Natural killer cell treated with Interleukin-12 subunit alpha and Interleukin-12 subunit beta and Interleukin-15 and Interleukin-18, amount 100 ng/mL, for 72 hours (primary cell): ENCODE results near the gene KCNB1. TPM values are rescaled to one million over a fixed set of nuclear protein-coding genes. Genes with fewer than 3 reads are reported as not detected.

ENCODE experiments used
- ATAC-seq, 2 donors: fragments of 150-1000 bp; cut with Tn5 transposase in 1 of 2; sonication (Bioruptor Pico), chemical (Tn5 transposase) in 1 of 2; 2 replicates each; pipeline ENCODE4 v1.10.0; 2021
- DNase-seq: peaks from one replicate; pipeline ENCODE4 v3.0.0; 2022; ENCODE audit warnings: low spot score
- H3K27ac Mint-ChIP-seq, 2 donors: 1 replicate in 1 of 2; 2 replicates in 1 of 2; pipeline ENCODE4 v1.8.0; 2022; ENCODE audit warnings: mixed read lengths in 2 of 2, mild to moderate bottlenecking in 1 of 2, moderate library complexity in 1 of 2
- H3K27me3 Mint-ChIP-seq, 2 donors: 1 replicate in 1 of 2; 2 replicates in 1 of 2; pipeline ENCODE4 v1.8.0; 2022; ENCODE audit warnings: mixed read lengths in 2 of 2
- H3K36me3 Mint-ChIP-seq: one replicate; pipeline ENCODE4 v1.8.0; 2022; ENCODE audit warnings: mixed read lengths
- H3K4me1 Mint-ChIP-seq, 2 donors: 1 replicate in 1 of 2; 2 replicates in 1 of 2; pipeline ENCODE4 v1.8.0; 2022; ENCODE audit warnings: low read depth in 2 of 2, mixed read lengths in 2 of 2, mild to moderate bottlenecking in 1 of 2
- H3K4me3 Mint-ChIP-seq: one replicate; pipeline ENCODE4 v1.8.0; 2022; ENCODE audit warnings: mixed read lengths
- H3K9me3 Mint-ChIP-seq: 2 replicates; pipeline ENCODE4 v1.8.0; 2022; ENCODE audit warnings: mixed read lengths
- total RNA-seq, 2 donors: library from RNA; stranded (reverse); gene quantifications; one replicate each; pipeline ENCODE4 v1.2.3, GENCODE V29; 2022

Gene KCNB1
- total RNA-seq, 2 donors from 2014 or later = not detected

- Mint-ChIP-seq H3K4me1 (no peaks in the 10 kb centered on the region), H3K4me3 (no peak overlapping the region), H3K27ac (no peak overlapping the region), H3K9me3 (no peaks in the 10 kb centered on the region), H3K27me3 (peaks cover 22 to 38% of the 10 kb centered on the region in 2 donors), H3K36me3 (no peaks in the 10 kb centered on the region)
- ATAC-seq (no peak), DNase-seq (no peak)
These were observed 30.4 kb downstream of the KCNB1 start for GRCh38 chr20:49452011-49452482.

GRCh38 chr20:49450281-49450721 lies 32.2 kb downstream of the KCNB1 start:
- H3K36me3 Mint-ChIP-seq = no peaks in the 10 kb centered on the region
- DNase-seq (no peak), ATAC-seq (no peak)
- H3K27me3 Mint-ChIP-seq = peaks cover 23 to 40% of the 10 kb centered on the region in 2 donors
- no peaks in the 10 kb centered on the region for H3K4me1 Mint-ChIP-seq
- H3K9me3 Mint-ChIP-seq = no peaks in the 10 kb centered on the region
- no peak overlapping the region for H3K4me3 Mint-ChIP-seq
- H3K27ac Mint-ChIP-seq = no peak overlapping the region

DNA sequence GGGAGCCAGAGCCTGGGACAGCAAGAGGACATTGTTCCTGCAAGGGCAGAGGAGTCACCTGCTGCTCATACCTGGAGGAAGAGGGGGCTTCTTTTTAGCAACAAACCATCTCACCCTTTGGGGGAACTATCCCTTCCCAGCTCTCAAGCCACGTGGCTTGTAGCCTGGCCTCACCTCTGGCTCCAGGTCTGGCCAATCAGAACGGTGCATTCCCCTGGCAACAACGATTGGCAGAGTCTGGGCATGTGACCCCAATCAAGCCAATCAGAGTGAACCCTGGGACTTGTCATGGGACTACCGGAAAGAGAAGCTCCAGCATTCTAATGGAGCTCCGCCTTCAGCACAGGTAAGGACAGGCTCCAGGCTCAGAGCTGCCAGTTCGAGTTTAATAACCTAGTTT lies 33.6 kb downstream of the KCNB1 start:
- Mint-ChIP-seq H3K36me3 (no peaks in the 10 kb centered on the region), H3K4me3 (no peak overlapping the region), H3K27me3 (peaks cover 27 to 39% of the 10 kb centered on the region in 2 donors), H3K27ac (no peak overlapping the region), H3K9me3 (no peaks in the 10 kb centered on the region), H3K4me1 (no peaks in the 10 kb centered on the region)
- DNase-seq (no peak), ATAC-seq (no peak)

GRCh38 chr20:49447946-49448809 lies 34.3 kb downstream of the KCNB1 start:
- H3K4me3 Mint-ChIP-seq = no peak overlapping the region
- no peaks in the 10 kb centered on the region for H3K9me3 Mint-ChIP-seq
- no peak for DNase-seq
- no peaks in the 10 kb centered on the region for H3K36me3 Mint-ChIP-seq
- ATAC-seq = no peak
- H3K4me1 Mint-ChIP-seq = no peaks in the 10 kb centered on the region
- H3K27me3 Mint-ChIP-seq = peaks cover 27 to 39% of the 10 kb centered on the region in 2 donors
- no peak overlapping the region for H3K27ac Mint-ChIP-seq

DNA sequence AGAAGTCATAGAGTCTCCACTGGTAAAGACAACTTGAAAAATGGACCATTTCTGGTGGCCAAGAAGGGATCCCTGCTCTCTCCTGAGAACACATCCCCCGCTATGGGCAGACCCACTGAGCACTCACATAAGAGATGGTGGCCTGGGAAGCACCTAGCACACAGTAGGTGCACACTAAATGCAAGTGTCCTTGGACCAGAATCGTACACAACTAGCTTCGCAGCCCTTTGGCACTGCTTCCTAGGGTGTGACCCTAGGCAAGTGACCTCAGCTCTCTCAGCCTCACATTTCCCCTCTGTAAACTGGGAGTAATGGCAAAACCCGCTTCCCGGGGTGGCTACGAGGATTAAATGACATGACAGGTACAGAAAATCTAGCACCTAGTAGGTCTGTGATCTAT lies 35.1 kb downstream of the KCNB1 start:
- no peak for ATAC-seq

DNA sequence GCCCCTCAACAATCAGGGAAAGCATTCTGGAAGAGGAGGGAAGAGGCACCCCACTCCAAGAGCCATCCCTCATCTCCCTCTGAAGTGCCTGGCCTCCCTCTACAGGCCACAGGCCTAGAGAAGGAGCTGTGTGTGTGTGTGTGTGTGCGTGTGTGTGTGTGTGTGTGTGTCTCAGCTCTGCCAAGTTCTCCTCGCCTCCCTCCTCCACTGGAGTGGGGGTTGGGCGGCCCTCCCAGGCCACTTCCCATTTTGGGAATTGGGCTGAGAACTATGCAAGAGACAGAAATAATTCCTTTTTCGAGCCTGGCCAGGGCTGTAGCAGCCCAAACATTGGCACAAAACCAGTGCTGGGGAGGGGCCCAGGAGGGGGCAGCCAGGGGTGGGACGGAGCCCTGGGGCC lies 35.7 kb downstream of the KCNB1 start:
- Mint-ChIP-seq H3K4me3 (no peak overlapping the region), H3K27me3 (peaks cover 27 to 39% of the 10 kb centered on the region in 2 donors), H3K4me1 (no peaks in the 10 kb centered on the region), H3K36me3 (no peaks in the 10 kb centered on the region), H3K9me3 (no peaks in the 10 kb centered on the region), H3K27ac (no peak overlapping the region)
- DNase-seq (no peak), ATAC-seq (peak in 1 of 2 donors; percentile 13)

More for the DNA sequence above, 35.1 kb downstream of the KCNB1 start:
- Mint-ChIP-seq H3K4me1 (no peaks in the 10 kb centered on the region), H3K27ac (no peak overlapping the region), H3K36me3 (no peaks in the 10 kb centered on the region), H3K4me3 (no peak overlapping the region), H3K27me3 (peaks cover 27 to 39% of the 10 kb centered on the region in 2 donors), H3K9me3 (no peaks in the 10 kb centered on the region)
- DNase-seq = no peak

DNA sequence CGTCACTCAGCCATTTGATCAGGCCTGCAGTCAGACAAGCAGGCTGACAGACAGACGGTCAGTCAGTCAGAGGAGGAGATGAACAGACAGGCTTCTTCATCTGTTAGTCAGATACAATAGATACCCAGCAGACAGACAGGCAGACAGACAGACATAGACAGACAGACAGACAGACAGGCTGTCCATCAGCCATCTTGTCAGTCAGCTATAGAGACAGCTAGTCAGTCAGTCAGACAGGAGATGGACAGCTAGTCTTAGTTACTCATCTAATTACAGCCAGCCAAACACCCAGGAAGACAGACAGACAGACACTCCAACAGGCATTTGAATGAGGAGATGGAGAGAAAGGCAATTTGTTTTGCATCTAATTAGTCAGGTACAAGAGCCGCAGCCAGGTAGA lies 36.4 kb downstream of the KCNB1 start:
- peaks cover 27 to 36% of the 10 kb centered on the region in 2 donors for H3K27me3 Mint-ChIP-seq
- ATAC-seq (no peak), DNase-seq (no peak)
- no peaks in the 10 kb centered on the region for H3K36me3 Mint-ChIP-seq
- H3K27ac Mint-ChIP-seq = no peak overlapping the region
- H3K4me3 Mint-ChIP-seq = no peak overlapping the region
- H3K9me3 Mint-ChIP-seq = no peaks in the 10 kb centered on the region
- H3K4me1 Mint-ChIP-seq = no peaks in the 10 kb centered on the region

DNA sequence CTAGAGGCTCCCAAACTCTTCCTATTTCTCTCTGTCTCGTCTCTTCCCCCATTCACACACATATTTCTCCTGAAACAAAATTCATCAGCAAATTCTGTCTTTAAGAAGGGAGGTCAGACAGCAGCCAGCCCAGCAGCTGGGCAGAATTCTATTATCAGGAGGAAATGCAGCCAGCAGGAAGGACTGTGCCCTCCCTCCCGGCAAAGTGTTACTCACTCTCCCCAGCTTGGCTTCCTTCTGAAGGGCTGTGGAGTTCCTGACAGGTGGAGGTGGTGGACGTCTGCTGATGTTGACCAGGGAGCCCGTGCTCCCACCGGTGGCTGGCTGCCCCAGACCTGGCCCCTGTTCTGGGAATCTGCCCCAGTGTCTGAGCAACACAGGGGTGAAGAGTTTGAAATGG lies 37.3 kb downstream of the KCNB1 start:
- H3K36me3 Mint-ChIP-seq = no peaks in the 10 kb centered on the region
- no peak overlapping the region for H3K27ac Mint-ChIP-seq
- DNase-seq (no peak), ATAC-seq (no peak)
- no peaks in the 10 kb centered on the region for H3K4me1 Mint-ChIP-seq
- no peaks in the 10 kb centered on the region for H3K9me3 Mint-ChIP-seq
- H3K27me3 Mint-ChIP-seq = peaks cover 22 to 37% of the 10 kb centered on the region in 2 donors
- no peak overlapping the region for H3K4me3 Mint-ChIP-seq

- Mint-ChIP-seq H3K9me3 (no peaks in the 10 kb centered on the region), H3K4me1 (no peaks in the 10 kb centered on the region), H3K4me3 (no peak overlapping the region), H3K36me3 (no peaks in the 10 kb centered on the region), H3K27me3 (peaks cover 24 to 43% of the 10 kb centered on the region in 2 donors), H3K27ac (no peak overlapping the region)
- ATAC-seq = peak in 1 of 2 donors; percentile 36
- no peak for DNase-seq
These were observed 37.9 kb downstream of the KCNB1 start for GRCh38 chr20:49444553-49444990.

DNA sequence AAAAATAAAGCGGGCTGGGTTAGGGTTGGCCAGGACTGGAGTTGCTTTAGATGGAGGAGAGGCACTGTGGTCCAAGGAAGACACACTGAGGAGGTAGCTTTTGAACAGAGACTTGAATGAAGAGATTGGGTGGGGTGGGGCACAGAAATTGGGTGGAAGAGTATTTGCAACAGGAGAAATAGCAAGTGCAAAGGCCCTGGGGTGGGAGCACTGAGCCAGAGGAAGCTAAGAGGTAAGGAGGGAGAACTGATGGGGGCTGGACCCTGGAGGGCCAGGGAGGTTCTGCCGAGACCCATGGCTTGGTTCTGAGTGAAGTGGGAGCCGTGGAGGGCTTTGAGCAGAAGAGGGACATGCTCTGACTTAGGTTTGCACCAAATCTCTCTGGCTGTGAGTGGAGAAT lies 45.4 kb downstream of the KCNB1 start:
- ATAC-seq (no peak), DNase-seq (no peak)
- no peak overlapping the region for H3K27ac Mint-ChIP-seq
- no peaks in the 10 kb centered on the region for H3K36me3 Mint-ChIP-seq
- no peaks in the 10 kb centered on the region for H3K9me3 Mint-ChIP-seq
- no peaks in the 10 kb centered on the region for H3K4me1 Mint-ChIP-seq
- H3K27me3 Mint-ChIP-seq = peaks cover 20 to 29% of the 10 kb centered on the region in 2 donors
- no peak overlapping the region for H3K4me3 Mint-ChIP-seq

DNA sequence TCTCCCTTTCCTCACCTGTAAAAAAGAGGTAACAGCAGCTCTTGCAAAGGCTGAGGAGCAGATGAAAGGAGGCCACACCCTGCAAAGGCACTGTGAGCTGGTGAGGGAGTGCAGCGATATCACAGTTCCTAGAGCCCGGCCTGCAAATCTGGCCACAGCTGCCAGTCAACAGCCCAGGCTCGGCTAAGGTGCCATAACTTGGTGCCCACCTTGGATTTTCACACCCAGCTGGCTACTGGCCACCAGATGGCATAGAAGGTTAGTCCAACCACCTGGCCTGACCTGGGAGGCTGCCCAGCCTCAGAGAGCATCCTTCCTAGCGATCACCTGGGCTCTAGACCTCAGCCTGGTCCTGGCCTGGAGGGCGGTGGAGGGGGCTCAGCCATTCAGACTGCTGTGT lies 46.8 kb downstream of the KCNB1 start:
- Mint-ChIP-seq H3K4me1 (no peaks in the 10 kb centered on the region), H3K9me3 (no peaks in the 10 kb centered on the region), H3K27ac (no peak overlapping the region), H3K36me3 (no peaks in the 10 kb centered on the region), H3K27me3 (peaks cover 20 to 31% of the 10 kb centered on the region in 2 donors), H3K4me3 (no peak overlapping the region)
- no peak for DNase-seq
- no peak for ATAC-seq

GRCh38 chr20:49433333-49433732 lies 49.1 kb downstream of the KCNB1 start:
- Mint-ChIP-seq H3K27me3 (peaks cover 22 to 34% of the 10 kb centered on the region in 2 donors), H3K4me3 (no peak overlapping the region), H3K9me3 (no peaks in the 10 kb centered on the region), H3K36me3 (no peaks in the 10 kb centered on the region), H3K27ac (no peak overlapping the region), H3K4me1 (no peaks in the 10 kb centered on the region)
- DNase-seq = no peak
- no peak for ATAC-seq

DNA sequence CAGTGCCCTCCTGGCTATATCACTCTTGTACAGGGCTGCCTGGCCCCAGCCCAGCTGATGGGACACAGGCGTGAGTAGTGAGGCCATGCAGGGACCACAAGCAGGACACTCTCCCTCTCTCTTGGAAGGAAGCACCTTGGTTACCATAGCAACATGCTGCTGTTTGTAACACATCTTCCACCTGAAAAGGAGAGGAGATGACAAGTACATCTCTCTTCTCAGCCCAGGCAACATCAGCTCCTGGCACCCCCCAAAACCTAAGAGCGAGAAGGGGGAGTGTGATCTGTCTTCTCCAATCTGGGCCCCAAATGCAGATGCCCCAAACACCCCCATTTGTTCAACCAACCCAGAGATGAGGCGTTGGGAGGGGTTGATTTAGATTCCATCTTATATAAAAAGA lies 49.9 kb downstream of the KCNB1 start:
- H3K4me1 Mint-ChIP-seq = no peaks in the 10 kb centered on the region
- no peaks in the 10 kb centered on the region for H3K36me3 Mint-ChIP-seq
- no peaks in the 10 kb centered on the region for H3K9me3 Mint-ChIP-seq
- no peak for ATAC-seq
- DNase-seq = no peak
- H3K27me3 Mint-ChIP-seq = peaks cover 25 to 38% of the 10 kb centered on the region in 2 donors
- H3K4me3 Mint-ChIP-seq = no peak overlapping the region
- H3K27ac Mint-ChIP-seq = no peak overlapping the region

DNA sequence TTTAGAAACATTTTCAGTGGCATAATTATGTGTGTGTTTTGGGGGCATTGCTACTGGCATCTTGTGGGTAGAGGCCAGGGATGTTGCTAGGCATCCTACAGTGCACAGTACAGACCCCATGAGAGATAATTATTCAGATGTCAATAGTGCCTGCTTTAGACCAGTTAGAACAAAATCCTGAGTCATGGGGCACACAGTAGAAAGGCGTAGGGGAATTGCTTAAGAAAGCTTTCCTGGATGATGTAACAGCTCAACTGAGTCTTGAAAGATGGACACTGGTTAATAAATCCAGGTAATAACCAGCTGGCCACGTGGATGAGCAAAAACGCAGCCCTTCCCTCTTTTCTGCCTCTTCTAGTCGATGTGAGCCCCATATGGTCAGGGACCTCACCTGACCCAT lies 51.1 kb downstream of the KCNB1 start:
- Mint-ChIP-seq H3K9me3 (no peaks in the 10 kb centered on the region), H3K27ac (no peak overlapping the region), H3K4me3 (no peak overlapping the region), H3K27me3 (peaks cover 15 to 35% of the 10 kb centered on the region in 2 donors), H3K4me1 (no peaks in the 10 kb centered on the region), H3K36me3 (no peaks in the 10 kb centered on the region)
- DNase-seq (no peak), ATAC-seq (no peak)
